Measurements from ENCODE around the gene LILRB2.

DNA sequence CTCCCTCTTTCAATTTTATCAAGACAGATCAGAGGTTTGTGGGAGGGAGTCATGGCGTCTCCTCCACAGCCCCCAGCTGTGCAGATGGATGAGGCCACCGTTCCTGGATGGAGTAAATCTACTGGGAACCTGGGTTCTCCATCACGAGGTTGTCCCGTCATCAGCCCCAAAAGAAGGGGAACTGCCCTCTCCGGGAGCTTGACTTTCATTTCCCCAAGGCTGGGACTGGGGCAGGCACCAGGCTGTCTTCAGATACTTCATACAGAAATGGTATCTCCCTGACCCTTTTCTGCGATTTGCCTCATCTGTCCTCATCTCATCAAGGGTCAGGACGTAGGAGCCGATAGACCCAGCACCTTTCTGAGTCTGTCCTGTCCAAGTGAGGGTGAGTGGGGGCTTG, 9.8 kb downstream of the LILRB2 start:
- TF ChIP-seq, protein P1, sequence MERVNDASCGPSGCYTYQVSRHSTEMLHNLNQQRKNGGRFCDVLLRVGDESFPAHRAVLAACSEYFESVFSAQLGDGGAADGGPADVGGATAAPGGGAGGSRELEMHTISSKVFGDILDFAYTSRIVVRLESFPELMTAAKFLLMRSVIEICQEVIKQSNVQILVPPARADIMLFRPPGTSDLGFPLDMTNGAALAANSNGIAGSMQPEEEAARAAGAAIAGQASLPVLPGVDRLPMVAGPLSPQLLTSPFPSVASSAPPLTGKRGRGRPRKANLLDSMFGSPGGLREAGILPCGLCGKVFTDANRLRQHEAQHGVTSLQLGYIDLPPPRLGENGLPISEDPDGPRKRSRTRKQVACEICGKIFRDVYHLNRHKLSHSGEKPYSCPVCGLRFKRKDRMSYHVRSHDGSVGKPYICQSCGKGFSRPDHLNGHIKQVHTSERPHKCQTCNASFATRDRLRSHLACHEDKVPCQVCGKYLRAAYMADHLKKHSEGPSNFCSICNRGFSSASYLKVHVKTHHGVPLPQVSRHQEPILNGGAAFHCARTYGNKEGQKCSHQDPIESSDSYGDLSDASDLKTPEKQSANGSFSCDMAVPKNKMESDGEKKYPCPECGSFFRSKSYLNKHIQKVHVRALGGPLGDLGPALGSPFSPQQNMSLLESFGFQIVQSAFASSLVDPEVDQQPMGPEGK (CRISPR knock-in tag; IDR thresholded peaks at IDR 0.05; ENCODE audit: borderline replicate concordance): no peak
- TF ChIP-seq ZFP30 (CRISPR knock-in tag; IDR thresholded peaks at IDR 0.05) (no peak), ZNF8 (CRISPR knock-in tag; IDR thresholded peaks at IDR 0.05) (no peak), ZNF70 (CRISPR knock-in tag; IDR thresholded peaks at IDR 0.05) (no peak), ZFP3 (CRISPR knock-in tag; IDR thresholded peaks at IDR 0.05) (no peak), SNAI2 (CRISPR knock-in tag; IDR thresholded peaks at IDR 0.05) (no peak), BACH2 (CRISPR knock-in tag; IDR thresholded peaks at IDR 0.05; ENCODE audit: borderline replicate concordance) (no peak), ARNTL (CRISPR knock-in tag; IDR thresholded peaks at IDR 0.05; ENCODE audit: borderline replicate concordance, low read depth) (no peak), RARB (CRISPR knock-in tag; IDR thresholded peaks at IDR 0.05) (no peak), PPARA (CRISPR knock-in tag; IDR thresholded peaks at IDR 0.05; ENCODE audit: borderline replicate concordance) (no peak)
- TF ChIP-seq, protein P2, sequence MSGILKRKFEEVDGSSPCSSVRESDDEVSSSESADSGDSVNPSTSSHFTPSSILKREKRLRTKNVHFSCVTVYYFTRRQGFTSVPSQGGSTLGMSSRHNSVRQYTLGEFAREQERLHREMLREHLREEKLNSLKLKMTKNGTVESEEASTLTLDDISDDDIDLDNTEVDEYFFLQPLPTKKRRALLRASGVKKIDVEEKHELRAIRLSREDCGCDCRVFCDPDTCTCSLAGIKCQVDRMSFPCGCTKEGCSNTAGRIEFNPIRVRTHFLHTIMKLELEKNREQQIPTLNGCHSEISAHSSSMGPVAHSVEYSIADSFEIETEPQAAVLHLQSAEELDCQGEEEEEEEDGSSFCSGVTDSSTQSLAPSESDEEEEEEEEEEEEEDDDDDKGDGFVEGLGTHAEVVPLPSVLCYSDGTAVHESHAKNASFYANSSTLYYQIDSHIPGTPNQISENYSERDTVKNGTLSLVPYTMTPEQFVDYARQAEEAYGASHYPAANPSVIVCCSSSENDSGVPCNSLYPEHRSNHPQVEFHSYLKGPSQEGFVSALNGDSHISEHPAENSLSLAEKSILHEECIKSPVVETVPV (CRISPR knock-in tag; IDR thresholded peaks at IDR 0.05): no peak
- TF ChIP-seq, protein P3, sequence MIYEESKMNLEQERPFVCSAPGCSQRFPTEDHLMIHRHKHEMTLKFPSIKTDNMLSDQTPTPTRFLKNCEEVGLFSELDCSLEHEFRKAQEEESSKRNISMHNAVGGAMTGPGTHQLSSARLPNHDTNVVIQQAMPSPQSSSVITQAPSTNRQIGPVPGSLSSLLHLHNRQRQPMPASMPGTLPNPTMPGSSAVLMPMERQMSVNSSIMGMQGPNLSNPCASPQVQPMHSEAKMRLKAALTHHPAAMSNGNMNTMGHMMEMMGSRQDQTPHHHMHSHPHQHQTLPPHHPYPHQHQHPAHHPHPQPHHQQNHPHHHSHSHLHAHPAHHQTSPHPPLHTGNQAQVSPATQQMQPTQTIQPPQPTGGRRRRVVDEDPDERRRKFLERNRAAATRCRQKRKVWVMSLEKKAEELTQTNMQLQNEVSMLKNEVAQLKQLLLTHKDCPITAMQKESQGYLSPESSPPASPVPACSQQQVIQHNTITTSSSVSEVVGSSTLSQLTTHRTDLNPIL (CRISPR knock-in tag; IDR thresholded peaks at IDR 0.05; ENCODE audit: low read depth): no peak
